GOT3 (cell line): ENCODE results near the gene PSMB2.
"Not testable (repeated sequence)": the region's sequence is repeated elsewhere in the genome, so short reads cannot be mapped to it uniquely, and the experiment has no call there.

Experiments used
- DNase-seq: peaks from one replicate; lab custom pipeline; 2025; ENCODE audit warnings: mixed read lengths; lab: John Stamatoyannopoulos, UW

PSMB2 gene

DNA sequence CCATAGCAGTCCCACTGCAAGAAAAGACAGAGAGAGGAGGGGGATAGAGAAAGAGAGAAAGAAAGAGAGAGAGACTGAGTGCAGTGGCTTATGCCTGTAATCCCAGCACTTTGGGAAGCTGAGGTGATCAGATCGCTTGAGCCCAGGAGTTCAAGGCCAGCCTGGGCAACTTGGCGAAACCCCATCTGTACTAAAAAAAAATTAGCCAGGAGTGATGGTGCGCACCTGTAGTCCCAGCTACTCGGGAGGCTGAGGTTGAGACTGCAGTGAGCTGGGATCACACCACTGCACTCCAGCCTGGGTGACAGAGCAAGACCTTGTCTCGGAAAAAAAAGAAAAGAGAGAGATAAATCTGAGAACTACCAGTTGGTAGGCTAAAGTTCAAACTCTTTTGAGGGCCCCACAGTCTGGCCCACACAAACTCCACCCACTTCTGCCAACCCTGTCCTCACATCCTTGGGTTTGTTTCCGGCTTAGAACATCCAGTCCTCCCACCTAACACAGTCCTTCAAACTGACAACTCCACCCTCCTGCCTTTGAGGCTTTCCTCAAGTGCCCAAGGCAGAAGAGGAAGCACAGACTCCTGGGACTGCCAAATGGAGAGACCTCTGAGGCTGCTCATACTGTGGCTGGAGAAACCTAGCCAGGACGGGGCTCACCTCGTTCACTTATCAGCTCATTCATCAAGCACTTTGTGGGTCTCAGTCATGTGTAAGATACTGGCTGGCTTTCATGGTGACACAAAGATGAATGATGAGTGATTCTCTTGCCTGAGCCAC lies 48.1 kb downstream of the PSMB2 start:
- DNase-seq: no peak

- no peak for DNase-seq
Observed at GRCh38 chr1:35591211-35591610, 50.1 kb downstream of the PSMB2 start.

DNA sequence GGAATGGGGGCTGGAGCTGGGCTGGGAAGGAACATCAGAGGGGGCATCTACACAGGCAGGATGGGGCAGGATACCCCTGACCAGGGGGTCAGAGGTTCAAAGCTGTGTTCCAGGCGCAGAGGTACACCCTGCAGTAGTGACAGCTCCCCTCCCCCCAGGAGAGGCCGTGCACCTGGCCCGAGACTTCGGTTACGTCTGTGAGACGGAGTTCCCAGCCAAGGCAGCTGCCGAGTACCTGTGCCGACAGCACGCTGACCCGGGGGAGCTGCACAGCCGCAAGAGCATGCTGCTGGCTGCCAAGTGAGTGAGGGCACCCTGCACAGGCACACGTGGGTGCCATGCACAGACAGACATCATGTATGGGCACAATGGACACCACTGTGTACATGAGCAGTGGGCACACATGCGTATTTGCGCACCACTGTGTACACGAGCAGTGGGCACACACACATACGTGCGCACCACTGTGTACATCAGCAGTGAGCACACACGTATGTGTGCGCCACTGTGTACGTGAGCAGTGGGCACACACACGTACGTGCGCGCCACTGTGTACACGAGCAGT lies 50.8 kb downstream of the PSMB2 start:
- no peak for DNase-seq

DNA sequence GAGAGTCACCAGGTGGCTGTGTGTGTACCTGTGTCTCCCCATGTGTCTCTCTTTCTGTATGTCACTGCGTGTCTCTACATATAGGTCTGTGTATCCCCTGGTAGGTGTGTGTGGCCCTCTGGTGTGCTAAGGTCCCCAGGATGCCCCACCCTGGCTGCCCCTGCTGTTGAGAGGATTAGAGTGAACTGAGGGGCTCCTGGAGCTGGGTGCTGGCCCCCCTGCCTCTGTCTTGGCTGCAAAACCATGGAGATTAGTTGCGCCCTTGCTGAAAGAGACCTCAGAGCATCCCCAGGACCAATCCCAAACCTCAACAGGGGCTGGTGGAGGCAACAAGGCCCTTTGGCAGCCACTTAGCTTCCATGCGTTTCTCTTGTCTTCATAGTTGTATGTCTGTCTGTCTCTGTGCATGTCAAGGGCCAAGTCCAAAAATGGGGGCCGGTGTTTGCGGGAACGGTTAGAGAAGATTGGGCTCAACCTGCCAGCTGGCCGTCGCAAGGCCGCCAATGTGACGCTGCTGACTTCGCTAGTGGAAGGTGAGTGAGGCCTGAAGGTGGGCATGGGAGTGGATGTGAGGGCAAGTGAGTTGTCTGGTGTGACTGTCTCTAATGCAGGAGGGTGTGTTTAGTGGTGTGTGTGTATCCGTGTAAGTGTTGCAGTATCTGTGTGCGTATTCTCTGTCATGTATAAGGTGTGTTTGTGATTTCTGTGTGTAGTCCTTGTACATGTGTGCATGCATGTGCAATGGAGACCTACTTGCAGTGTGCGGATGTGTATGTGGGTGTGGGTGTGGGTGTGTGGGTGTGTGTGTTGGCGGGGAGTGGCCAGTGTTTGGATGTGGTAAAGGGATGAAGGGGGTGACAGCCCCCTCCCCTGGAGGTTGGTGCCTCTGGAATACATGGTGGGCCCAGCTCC lies 51.6 kb downstream of the PSMB2 start:
- no peak for DNase-seq

DNA sequence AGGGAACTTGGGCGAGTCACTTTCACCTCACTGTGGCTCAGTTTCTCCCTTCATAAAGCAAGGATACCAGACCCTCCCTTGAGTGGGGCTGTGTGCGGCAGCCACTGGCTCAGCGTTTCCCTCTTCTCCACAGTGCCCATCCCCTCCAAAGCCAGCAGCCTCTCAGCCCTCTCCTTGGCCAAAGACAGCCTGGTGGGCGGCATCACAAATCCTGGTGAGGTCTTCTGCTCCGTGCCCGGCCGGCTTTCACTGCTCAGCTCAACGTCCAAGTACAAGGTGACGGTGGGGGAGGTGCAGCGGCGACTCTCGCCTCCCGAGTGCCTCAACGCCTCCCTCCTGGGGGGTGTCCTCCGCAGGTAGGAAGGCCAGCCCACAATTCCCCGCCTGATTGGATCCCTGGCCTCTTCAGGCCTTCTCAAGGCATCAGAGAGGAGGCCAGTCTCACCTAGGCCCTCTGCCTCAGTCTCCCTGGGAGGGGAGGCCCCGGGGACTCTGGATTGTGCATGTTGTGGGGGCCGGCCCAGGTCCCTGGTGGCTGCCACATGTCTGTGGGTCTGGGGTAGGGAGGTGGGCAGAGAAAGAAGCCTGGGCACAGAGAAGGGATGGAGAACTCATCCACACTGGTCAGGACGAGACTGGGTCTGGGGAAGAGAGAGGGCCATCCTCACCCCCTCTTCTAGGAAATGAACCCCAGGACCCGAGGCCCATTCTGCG lies 53.0 kb downstream of the PSMB2 start:
- no peak for DNase-seq

DNA sequence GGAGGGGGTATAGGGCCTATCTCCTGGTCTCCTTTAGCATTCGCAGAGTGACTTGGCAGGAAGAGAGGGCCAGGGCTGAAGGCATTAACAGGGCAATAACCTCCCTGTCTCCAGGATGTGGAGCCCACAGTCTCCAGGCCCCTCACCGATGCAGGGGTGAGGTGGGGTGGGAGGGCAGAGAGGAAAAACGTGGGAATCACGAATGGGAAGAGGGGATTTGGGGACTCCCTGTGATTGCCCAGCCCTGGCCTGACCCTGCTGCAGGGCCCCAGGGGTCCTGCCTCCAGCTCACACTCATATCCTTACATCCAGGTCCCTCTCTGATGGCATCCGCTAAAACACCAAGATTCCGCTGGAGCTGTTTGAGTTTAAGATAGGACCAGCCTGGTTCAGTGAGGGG lies 53.6 kb downstream of the PSMB2 start:
- no peak for DNase-seq

GRCh38 chr1:35586808-35587207 lies 54.5 kb downstream of the PSMB2 start:
- DNase-seq: no peak

DNA sequence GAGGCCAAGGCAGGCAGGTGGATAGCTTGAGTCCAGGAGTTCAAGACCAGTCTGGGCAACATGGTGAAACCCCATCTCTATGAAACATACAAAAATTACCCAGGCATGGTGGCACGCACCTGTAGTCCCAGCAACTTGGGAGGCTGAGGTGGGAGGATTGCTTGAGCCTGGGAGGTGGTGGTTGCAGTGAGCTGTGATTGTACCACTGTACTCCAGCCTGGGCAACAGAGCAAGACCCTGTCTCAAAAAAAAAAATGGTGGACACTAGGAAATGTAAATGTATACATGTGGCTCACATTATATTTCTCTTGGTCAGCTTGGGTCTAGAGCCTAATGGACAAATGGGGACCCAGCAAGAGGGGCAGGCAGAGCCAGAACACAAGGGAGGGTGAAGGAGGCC lies 55.5 kb downstream of the PSMB2 start:
- not testable (repeated sequence) for DNase-seq

DNA sequence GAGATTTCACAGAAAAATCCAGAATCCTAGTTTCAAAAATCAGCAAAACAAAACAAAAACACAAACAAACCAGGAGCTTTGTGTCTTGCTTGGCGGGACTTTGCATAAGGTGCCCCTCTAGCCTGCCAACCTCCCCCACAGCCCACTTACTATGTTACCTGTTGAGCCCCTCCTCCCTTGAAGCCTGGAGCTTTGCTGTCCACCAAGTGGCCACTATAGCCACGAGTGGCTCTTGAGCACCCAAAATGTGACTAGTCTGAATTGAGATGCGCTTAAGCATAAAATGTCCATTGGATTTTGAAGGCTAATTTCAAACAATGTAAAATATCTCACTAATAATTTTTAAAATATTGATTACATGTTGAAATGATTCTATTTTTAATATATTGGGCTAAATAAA lies 56.0 kb downstream of the PSMB2 start:
- no peak for DNase-seq

DNA sequence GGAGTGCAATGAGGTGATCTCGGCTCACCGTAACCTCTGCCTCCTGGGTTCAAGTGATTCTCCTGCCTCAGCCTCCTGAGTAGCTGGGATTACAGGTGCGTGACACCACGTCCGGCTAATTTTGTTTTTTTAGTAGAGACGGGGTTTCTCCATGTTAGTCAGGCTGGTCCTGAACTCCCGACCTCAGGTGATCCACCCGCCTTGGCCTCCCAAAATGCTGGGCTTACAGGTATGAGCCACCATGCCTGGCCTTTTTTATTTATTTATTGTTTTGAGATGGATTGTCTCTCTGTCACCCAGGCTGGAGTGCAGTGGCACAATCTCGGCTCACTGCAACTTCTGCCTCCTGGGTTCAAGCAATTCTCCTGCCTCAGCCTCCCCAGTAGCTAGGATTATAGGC lies 59.7 kb downstream of the PSMB2 start:
- not testable (repeated sequence) for DNase-seq

DNA sequence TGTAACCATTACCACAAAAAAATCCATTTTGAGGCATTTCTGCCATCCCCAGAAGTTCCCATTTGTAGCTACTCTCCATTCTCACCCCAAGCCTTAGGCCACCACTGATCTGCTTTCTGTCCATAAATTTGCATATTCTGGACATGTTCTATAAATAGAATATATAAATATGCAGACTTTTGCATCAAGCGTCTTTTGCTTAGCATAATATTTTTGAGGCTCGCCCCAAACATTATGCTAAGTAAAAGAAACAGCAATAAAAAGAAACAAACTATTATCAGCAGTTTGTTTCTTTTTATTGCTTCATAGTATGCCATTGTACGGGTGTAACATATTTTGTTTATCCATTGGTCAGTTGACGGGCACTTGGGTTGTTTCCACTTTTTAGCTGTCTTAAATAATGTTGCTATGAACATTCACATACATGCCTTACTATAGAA lies 60.4 kb downstream of the PSMB2 start:
- DNase-seq: no peak

DNA sequence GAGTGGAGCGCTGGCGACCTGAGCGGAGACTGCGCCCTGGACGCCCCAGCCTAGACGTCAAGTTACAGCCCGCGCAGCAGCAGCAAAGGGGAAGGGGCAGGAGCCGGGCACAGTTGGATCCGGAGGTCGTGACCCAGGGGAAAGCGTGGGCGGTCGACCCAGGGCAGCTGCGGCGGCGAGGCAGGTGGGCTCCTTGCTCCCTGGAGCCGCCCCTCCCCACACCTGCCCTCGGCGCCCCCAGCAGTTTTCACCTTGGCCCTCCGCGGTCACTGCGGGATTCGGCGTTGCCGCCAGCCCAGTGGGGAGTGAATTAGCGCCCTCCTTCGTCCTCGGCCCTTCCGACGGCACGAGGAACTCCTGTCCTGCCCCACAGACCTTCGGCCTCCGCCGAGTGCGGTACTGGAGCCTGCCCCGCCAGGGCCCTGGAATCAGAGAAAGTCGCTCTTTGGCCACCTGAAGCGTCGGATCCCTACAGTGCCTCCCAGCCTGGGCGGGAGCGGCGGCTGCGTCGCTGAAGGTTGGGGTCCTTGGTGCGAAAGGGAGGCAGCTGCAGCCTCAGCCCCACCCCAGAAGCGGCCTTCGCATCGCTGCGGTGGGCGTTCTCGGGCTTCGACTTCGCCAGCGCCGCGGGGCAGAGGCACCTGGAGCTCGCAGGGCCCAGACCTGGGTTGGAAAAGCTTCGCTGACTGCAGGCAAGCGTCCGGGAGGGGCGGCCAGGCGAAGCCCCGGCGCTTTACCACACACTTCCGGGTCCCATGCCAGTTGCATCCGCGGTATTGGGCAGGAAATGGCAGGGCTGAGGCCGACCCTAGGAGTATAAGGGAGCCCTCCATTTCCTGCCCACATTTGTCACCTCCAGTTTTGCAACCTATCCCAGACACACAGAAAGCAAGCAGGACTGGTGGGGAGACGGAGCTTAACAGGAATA lies 64.0 kb downstream of the PSMB2 start:
- DNase-seq: no peak

- DNase-seq: not testable (repeated sequence)
Observed at GRCh38 chr1:35576766-35577070, 64.6 kb downstream of the PSMB2 start.

DNA sequence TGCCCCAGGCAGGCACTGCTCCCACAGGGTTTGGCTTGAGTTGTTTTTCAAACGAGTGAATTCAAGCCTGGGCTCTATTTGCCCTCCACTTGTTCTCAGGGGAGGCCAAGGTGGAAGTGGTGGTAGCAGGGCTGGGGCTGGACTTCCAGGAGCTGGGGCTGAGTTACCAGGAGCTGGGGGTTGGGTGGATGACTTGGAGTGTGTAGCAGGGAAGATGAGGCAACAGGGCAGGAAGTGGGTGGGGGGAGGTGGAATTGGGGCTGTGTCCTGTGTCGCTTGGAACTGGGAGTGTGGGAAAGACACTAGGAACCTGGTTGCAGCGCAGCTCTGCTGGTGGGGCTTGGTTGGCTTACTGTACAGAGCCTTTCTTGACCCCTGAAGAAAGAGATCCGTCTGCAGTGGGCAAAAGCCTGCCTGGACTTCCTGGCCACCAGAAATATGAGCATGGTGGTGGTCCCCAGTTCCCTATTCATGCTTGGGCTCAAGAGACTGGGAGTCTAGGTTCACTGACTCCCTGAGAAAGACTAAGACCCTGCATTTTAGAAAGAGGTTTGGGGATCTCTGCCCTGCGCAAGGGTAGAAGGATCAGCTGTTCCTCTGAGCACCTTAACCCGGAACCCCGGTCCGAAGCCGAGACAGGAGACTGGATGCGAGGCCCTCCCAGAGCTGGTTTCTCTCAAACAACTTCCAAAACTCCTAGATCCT lies 65.1 kb downstream of the PSMB2 start:
- DNase-seq: no peak

DNA sequence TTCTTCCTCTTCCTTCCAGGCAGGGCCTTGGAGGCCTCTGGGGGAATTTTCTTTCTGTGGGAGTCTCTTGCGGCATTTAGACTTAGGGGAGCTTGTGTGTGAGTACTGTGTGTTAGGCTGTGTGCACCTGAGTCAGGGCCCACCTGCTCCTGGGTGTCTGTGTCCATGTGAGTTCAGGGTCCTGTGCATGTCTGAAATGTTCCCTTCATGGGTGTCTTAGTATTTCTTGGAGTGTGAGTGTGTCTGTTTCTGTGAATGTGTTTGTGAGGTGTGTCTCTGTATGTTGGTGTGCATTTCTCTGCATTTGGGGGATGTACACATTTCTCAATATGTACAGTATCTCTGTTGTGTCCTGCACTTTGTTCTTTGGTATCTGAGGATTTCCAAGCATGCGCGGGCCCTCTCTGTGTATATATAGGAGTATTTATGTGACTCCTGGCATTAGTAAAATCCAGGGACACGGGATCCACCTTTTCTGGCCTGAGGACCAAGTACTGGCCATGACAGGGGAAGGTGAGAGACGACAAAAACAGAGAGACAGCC lies 65.8 kb downstream of the PSMB2 start:
- no peak for DNase-seq

DNA sequence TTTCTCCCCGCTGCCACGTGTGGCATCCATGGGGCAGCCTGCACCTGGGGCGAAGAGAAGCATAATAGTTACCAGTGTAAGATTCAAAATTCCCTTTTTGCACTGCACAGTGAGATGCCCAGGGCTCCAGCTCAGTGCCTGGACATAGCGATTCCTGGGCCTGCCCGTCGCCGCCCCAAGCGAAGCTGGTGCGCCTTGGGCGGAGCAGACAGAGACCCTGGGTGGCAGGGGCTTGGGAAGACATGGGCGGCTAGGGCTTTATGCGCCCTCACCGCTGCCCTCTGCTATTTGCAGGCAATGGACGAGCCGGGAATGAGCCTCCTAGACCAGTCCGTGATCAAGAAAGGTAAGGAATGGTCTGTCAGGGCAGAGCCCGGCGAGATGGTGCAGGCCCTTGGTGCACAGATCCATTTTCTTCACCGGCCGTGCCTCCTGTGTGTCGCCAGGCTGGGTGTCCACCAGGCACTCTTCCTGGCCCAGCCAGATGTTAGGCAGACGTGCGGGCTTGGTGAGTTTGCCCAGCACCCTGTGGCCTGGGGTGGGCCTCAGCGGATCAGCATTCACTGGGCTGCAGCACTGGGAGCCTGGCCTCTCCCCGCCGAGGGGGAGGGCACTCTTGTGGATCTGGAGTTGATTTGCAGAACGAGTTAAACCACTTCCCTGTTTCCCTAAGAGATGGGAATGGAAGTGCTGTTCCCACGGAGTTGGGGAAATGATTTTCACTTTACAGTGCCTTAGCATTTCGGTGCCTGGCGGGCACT lies 66.5 kb downstream of the PSMB2 start:
- DNase-seq: no peak

GRCh38 chr1:35574125-35574654 lies 67.1 kb downstream of the PSMB2 start:
- DNase-seq: no peak

GRCh38 chr1:35573198-35574124 lies 67.9 kb downstream of the PSMB2 start, which contains the start of gene TFAP2E:
Gene TFAP2E (plus strand): TSS chr1:35573314. CDS start chr1:35573578, 264 bp downstream.
- DNase-seq: no peak
